Osteocyte (in vitro differentiated cells): ENCODE data around the gene TMEM108. TPM values are rescaled to one million over a fixed set of nuclear protein-coding genes. Genes with fewer than 3 reads are reported as not detected.

Source experiments
- DNase-seq: peaks from one replicate; pipeline ENCODE4 v3.0.0; 2021; ENCODE audit warnings: mixed read lengths; ENCODE audit not compliant: unreplicated experiment; ENCODE audit errors: extremely low spot score
- H3K27ac Mint-ChIP-seq: one replicate; pipeline ENCODE4 v1.8.0; 2021; ENCODE audit warnings: mild to moderate bottlenecking, mixed read lengths; ENCODE audit not compliant: unreplicated experiment
- H3K27me3 Mint-ChIP-seq: one replicate; pipeline ENCODE4 v1.8.0; 2021; ENCODE audit warnings: mixed read lengths; ENCODE audit not compliant: unreplicated experiment
- H3K36me3 Mint-ChIP-seq: one replicate; pipeline ENCODE4 v1.8.0; 2021; ENCODE audit warnings: mixed read lengths; ENCODE audit not compliant: unreplicated experiment
- H3K4me1 Mint-ChIP-seq: one replicate; pipeline ENCODE4 v1.8.0; 2021; ENCODE audit warnings: mixed read lengths; ENCODE audit not compliant: unreplicated experiment
- H3K4me3 Mint-ChIP-seq: one replicate; pipeline ENCODE4 v1.8.0; 2021; ENCODE audit warnings: mild to moderate bottlenecking, moderate library complexity, mixed read lengths; ENCODE audit not compliant: unreplicated experiment
- H3K9me3 Mint-ChIP-seq: one replicate; pipeline ENCODE4 v1.8.0; 2021; ENCODE audit warnings: mixed read lengths; ENCODE audit not compliant: unreplicated experiment
- CTCF ChIP-seq: fragments of 200-600 bp; sonication (generic); IDR thresholded peaks from 2 replicates; pipeline ENCODE4 v1.5.0; 2021; ENCODE audit warnings: antibody characterized with exemption, mild to moderate bottlenecking, moderate library complexity
- total RNA-seq: library from RNA; stranded (reverse); gene quantifications from 2 replicates; pipeline ENCODE4 v1.2.1, GENCODE V29; 2021

Gene TMEM108
- total RNA-seq, 1 donor from 2014 or later = 3.7 TPM

- Mint-ChIP-seq H3K9me3 (peaks cover 6% of the 10 kb centered on the region), H3K27me3 (peaks cover 15% of the 10 kb centered on the region), H3K27ac (no peak overlapping the region), H3K36me3 (no peaks in the 10 kb centered on the region), H3K4me1 (no peaks in the 10 kb centered on the region), H3K4me3 (no peak overlapping the region)
- TF ChIP-seq CTCF = no peak
- no peak for DNase-seq
Measured at GRCh38 chr3:133254151-133254550, 216.0 kb downstream of the TMEM108 start.

- no peaks in the 10 kb centered on the region for H3K36me3 Mint-ChIP-seq
- no peak overlapping the region for H3K27ac Mint-ChIP-seq
- TF ChIP-seq CTCF = no peak
Measured at GRCh38 chr3:133254716-133255115, 216.5 kb downstream of the TMEM108 start.

GRCh38 chr3:133256787-133257483 lies 218.7 kb downstream of the TMEM108 start:
- no peak for TF ChIP-seq CTCF
- Mint-ChIP-seq H3K9me3 (peaks cover 6% of the 10 kb centered on the region), H3K27me3 (peaks cover 18% of the 10 kb centered on the region), H3K4me1 (no peaks in the 10 kb centered on the region), H3K36me3 (no peaks in the 10 kb centered on the region), H3K4me3 (no peak overlapping the region), H3K27ac (no peak overlapping the region)
- DNase-seq = no peak

More at GRCh38 chr3:133254716-133255115, 216.5 kb downstream of the TMEM108 start:
- Mint-ChIP-seq H3K9me3 (peaks cover 6% of the 10 kb centered on the region), H3K4me1 (no peaks in the 10 kb centered on the region), H3K27me3 (peaks cover 15% of the 10 kb centered on the region), H3K4me3 (no peak overlapping the region)
- no peak for DNase-seq

- Mint-ChIP-seq H3K36me3 (no peaks in the 10 kb centered on the region), H3K4me3 (no peak overlapping the region), H3K4me1 (no peaks in the 10 kb centered on the region), H3K9me3 (peaks cover 6% of the 10 kb centered on the region), H3K27me3 (peaks cover 22% of the 10 kb centered on the region), H3K27ac (no peak overlapping the region)
- no peak for DNase-seq
- no peak for TF ChIP-seq CTCF
Measured at GRCh38 chr3:133258358-133258757, 220.2 kb downstream of the TMEM108 start.

- TF ChIP-seq CTCF = no peak
- no peaks in the 10 kb centered on the region for H3K4me1 Mint-ChIP-seq
- no peaks in the 10 kb centered on the region for H3K36me3 Mint-ChIP-seq
- peaks cover 30% of the 10 kb centered on the region for H3K27me3 Mint-ChIP-seq
- no peak for DNase-seq
- H3K4me3 Mint-ChIP-seq = no peak overlapping the region
- H3K9me3 Mint-ChIP-seq = peaks cover 6% of the 10 kb centered on the region
- H3K27ac Mint-ChIP-seq = no peak overlapping the region
Measured at GRCh38 chr3:133259767-133260166, 221.6 kb downstream of the TMEM108 start.
